ENCODE data around the gene WDHD1.
"Not testable (repeated sequence)": the region's sequence is repeated elsewhere in the genome, so short reads cannot be mapped to it uniquely, and the experiment has no call there.

WDHD1 gene

GRCh38 chr14:55048900-55049436 is 22.1 kb upstream of the WDHD1 start:
- TF ChIP-seq, protein P1, sequence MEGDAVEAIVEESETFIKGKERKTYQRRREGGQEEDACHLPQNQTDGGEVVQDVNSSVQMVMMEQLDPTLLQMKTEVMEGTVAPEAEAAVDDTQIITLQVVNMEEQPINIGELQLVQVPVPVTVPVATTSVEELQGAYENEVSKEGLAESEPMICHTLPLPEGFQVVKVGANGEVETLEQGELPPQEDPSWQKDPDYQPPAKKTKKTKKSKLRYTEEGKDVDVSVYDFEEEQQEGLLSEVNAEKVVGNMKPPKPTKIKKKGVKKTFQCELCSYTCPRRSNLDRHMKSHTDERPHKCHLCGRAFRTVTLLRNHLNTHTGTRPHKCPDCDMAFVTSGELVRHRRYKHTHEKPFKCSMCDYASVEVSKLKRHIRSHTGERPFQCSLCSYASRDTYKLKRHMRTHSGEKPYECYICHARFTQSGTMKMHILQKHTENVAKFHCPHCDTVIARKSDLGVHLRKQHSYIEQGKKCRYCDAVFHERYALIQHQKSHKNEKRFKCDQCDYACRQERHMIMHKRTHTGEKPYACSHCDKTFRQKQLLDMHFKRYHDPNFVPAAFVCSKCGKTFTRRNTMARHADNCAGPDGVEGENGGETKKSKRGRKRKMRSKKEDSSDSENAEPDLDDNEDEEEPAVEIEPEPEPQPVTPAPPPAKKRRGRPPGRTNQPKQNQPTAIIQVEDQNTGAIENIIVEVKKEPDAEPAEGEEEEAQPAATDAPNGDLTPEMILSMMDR (IDR thresholded peaks at IDR 0.05; ENCODE audit: insufficient read depth, low read depth, low read length, missing control alignments): no peak
- no peak overlapping the region for H3K4me3 ChIP-seq (ENCODE audit: low read length)
- no peak for DNase-seq (ENCODE audit: low read depth)

GRCh38 chr14:55047301-55048053 is 20.6 kb upstream of the WDHD1 start:
- no peak for DNase-seq (ENCODE audit: low read depth)
- TF ChIP-seq, protein P1 (IDR thresholded peaks at IDR 0.05; ENCODE audit: insufficient read depth, low read depth, low read length, missing control alignments): no peak
- H3K4me3 ChIP-seq (ENCODE audit: low read length): no peak overlapping the region

GRCh38 chr14:55045087-55045486 is 18.2 kb upstream of the WDHD1 start:
- TF ChIP-seq, protein P1 (IDR thresholded peaks at IDR 0.05; ENCODE audit: insufficient read depth, low read depth, low read length, missing control alignments): no peak
- DNase-seq (ENCODE audit: low read depth): no peak
- no peak overlapping the region for H3K4me3 ChIP-seq (ENCODE audit: low read length)

DNA sequence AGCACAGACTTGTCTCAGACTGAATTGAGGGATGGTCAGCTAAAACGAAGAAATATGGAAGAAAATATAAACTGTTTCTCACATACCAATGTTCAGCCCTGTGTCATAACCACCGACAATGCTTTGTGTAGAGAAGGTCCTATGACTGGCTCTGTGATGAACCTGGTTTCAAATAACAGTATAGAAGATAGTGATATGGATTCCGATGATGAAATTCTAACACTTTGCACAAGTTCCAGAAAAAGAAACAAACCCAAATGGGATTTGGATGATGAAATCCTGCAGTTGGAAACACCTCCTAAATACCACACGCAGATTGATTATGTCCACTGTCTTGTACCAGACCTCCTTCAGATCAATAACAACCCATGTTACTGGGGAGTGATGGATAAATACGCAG is 16.6 kb upstream of the WDHD1 start:
- TF ChIP-seq, protein P1 (IDR thresholded peaks at IDR 0.05; ENCODE audit: insufficient read depth, low read depth, low read length, missing control alignments): no peak
- no peak overlapping the region for H3K4me3 ChIP-seq (ENCODE audit: low read length)
- no peak for DNase-seq (ENCODE audit: low read depth)

- peak; percentile 64 for DNase-seq (ENCODE audit: low read depth)
- H3K4me3 ChIP-seq (ENCODE audit: low read length): no peak overlapping the region
- TF ChIP-seq, protein P1 (IDR thresholded peaks at IDR 0.05; ENCODE audit: insufficient read depth, low read depth, low read length, missing control alignments): no peak
Measured at GRCh38 chr14:55038708-55039107, 11.8 kb upstream of the WDHD1 start.

DNA sequence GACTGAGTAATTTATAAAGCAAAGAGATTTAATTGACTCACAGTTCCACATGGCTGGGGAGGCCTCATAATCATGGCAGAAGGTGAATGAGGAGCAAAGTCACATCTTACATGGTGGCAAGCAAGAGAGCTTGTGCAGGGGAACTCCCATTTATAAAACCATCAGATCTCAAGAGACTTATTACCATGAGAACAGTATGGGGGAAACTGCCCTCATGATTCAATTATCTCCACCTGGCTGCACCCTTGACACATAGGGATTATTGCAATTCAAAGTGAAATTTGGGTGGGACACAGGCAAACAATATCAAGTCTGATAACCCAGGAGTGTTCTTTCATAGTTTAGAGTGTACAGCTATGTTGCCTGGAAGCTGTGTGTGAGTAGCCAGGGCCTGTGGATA is 11.1 kb upstream of the WDHD1 start:
- not testable (repeated sequence) for H3K4me3 ChIP-seq (ENCODE audit: low read length); DNase-seq (ENCODE audit: low read depth)

DNA sequence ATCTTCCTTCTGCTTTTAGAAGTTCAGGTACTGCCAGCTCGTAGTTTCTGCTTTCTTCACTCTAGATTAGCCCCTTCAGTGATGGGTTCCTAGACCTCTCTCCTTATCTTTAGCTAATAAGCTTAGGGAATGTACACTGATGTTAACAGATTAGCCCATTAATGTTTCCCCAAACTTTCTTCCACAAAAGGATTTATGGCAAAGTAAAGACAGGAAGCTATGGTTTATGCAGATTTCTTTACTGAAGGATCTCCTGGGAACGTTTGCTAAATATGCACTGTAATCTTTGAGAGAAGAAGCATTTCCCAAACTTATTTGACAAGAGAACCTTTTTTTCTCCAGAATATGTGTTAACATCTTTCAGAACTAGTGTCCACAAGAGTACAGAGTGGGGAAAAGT is 4.3 kb upstream of the WDHD1 start:
- no peak overlapping the region for H3K4me3 ChIP-seq (ENCODE audit: low read length)
- TF ChIP-seq, protein P1 (IDR thresholded peaks at IDR 0.05; ENCODE audit: insufficient read depth, low read depth, low read length, missing control alignments): no peak
- DNase-seq (ENCODE audit: low read depth): no peak

All from epithelial cell of esophagus (primary cell).